GM19351 (cell line): ENCODE results near the gene TXNDC9.
"Not testable (repeated sequence)": the region's sequence is repeated elsewhere in the genome, so short reads cannot be mapped to it uniquely, and the experiment has no call there.

Experiments
- ATAC-seq: cut with Tn5 transposase; IDR thresholded peaks from one replicate; pipeline ENCODE4 v1.9.1; 2021; ENCODE audit warnings: mild to moderate bottlenecking, moderate library complexity; ENCODE audit not compliant: unreplicated experiment

TXNDC9 gene

GRCh38 chr2:99336804-99337112, 625 bp upstream of the TXNDC9 start:
- peak; percentile 7 for ATAC-seq

GRCh38 chr2:99325384-99325783, 10.7 kb downstream of the TXNDC9 start:
- no peak for ATAC-seq

GRCh38 chr2:99317873-99318200, 18.3 kb downstream of the TXNDC9 start:
- not testable (repeated sequence) for ATAC-seq

GRCh38 chr2:99317161-99317872, 18.8 kb downstream of the TXNDC9 start:
- no peak for ATAC-seq

- not testable (repeated sequence) for ATAC-seq
Observed at GRCh38 chr2:99301097-99301496, 35.0 kb downstream of the TXNDC9 start, which contains the start of gene LYG1. Gene LYG1 (minus strand): TSS chr2:99301197. CDS start chr2:99295670, 5,527 bp downstream.

GRCh38 chr2:99299580-99299979, 36.6 kb downstream of the TXNDC9 start:
- no peak for ATAC-seq

- no peak for ATAC-seq
Observed at GRCh38 chr2:99297994-99298393, 38.1 kb downstream of the TXNDC9 start.

- ATAC-seq: no peak
Observed at GRCh38 chr2:99285526-99285925, 50.6 kb downstream of the TXNDC9 start.

- no peak for ATAC-seq
Observed at GRCh38 chr2:99279969-99280695, 56.0 kb downstream of the TXNDC9 start.

- no peak for ATAC-seq
Observed at GRCh38 chr2:99278793-99279291, 57.3 kb downstream of the TXNDC9 start.

GRCh38 chr2:99278195-99278765, 57.9 kb downstream of the TXNDC9 start:
- ATAC-seq: not testable (repeated sequence)

GRCh38 chr2:99275882-99276281, 60.3 kb downstream of the TXNDC9 start:
- ATAC-seq: no peak
